HCT116 (cell line): ENCODE data around the gene INHBE. TPM values are rescaled to one million over a fixed set of nuclear protein-coding genes. Genes with fewer than 3 reads are reported as not detected.

ENCODE experiments used
- ATAC-seq: fragments of 200-7000 bp; cut with Tn5 transposase; 2 replicates; pipeline ENCODE4 v1.9.1; 2020; ENCODE audit warnings: mild to moderate bottlenecking, moderate library complexity
- BruUV-seq: library from RNA; stranded (reverse); fragments of 400-500 nt; replicated peaks from 2 replicates; lab custom pipeline; 2021; lab: Mats Ljungman, UMichigan
- CTCF ChIA-PET: fragments of 300-600 bp; sonication (Branson Sonifier 250); formaldehyde crosslinking; loops from one replicate; lab custom pipeline; 2021; ENCODE audit warnings: antibody characterized with exemption; lab: Charles Lee
- POLR2A ChIA-PET: fragments of 300-600, 350-600 bp; sonication (Branson Sonifier 250); formaldehyde crosslinking; loops from one replicate; lab custom pipeline; 2021; ENCODE audit warnings: antibody characterized with exemption; lab: Charles Lee
- RAD21 ChIA-PET, 2 experiments: fragments of 300-600 bp; sonication (Branson Sonifier 250); formaldehyde crosslinking; loops; one replicate each; lab custom pipeline; 2023; ENCODE audit warnings: low total read pairs in 2 of 2; ENCODE audit not compliant: uncharacterized antibody in 2 of 2, unreplicated experiment in 2 of 2, low non-redundant PET in 1 of 2; lab: Charles Lee
- DNase-seq: peaks from one replicate; pipeline ENCODE4 v3.0.0-alpha.2; 2010; ENCODE audit warnings: low read depth, low spot score
- H2AFZ ChIP-seq: fragments of 200-600 bp; shearing (Covaris generic), sonication (generic); 2 replicates; pipeline ENCODE4 v1.6.1; 2017; ENCODE audit warnings: low read depth, mixed run types, mixed read lengths, antibody characterized with exemption, low read length; ENCODE audit not compliant: poor library complexity, severe bottlenecking
- H3K27ac ChIP-seq: 2 replicates; pipeline ENCODE4 v1.5.1; 2012; ENCODE audit warnings: low read depth, low read length
- H3K27me3 ChIP-seq: fragments of 200-600 bp; sonication (generic); 2 replicates; pipeline ENCODE4 v1.6.1; 2016; ENCODE audit warnings: mixed run types, low read length, mixed read lengths; ENCODE audit not compliant: insufficient read depth
- H3K36me3 ChIP-seq, 2 experiments: fragments of 200-500 bp in 1 of 2; fragments of 200-600 bp in 1 of 2; sonication (Bioruptor generic) in 1 of 2; sonication (generic) in 1 of 2; 2 replicates each; pipeline versions ENCODE4 v1.5.1 to v1.6.1; 2014 to 2016; ENCODE audit warnings: low read length in 2 of 2, inconsistent platforms in 1 of 2, mixed read lengths in 1 of 2, mixed run types in 1 of 2; ENCODE audit not compliant: insufficient read depth in 2 of 2, control insufficient read depth in 1 of 2
- H3K4me1 ChIP-seq, 2 experiments: fragments of 200-600 bp in 1 of 2; sonication (generic) in 1 of 2; 2 replicates each; pipeline versions ENCODE4 v1.5.1 to v1.6.1; 2012 to 2017; ENCODE audit warnings: low read length in 2 of 2, inconsistent platforms in 1 of 2, mild to moderate bottlenecking in 1 of 2, mixed read lengths in 1 of 2, mixed run types in 1 of 2, moderate library complexity in 1 of 2; ENCODE audit not compliant: insufficient read depth in 2 of 2, control insufficient read depth in 1 of 2
- H3K4me2 ChIP-seq: fragments of 200-600 bp; sonication (generic); 2 replicates; pipeline ENCODE4 v1.6.1; 2017; ENCODE audit warnings: mixed run types, low read length, mixed read lengths
- H3K4me3 ChIP-seq, 2 experiments: fragments of 200-600 bp in 1 of 2; sonication (generic) in 1 of 2; replicated peaks in 1 of 2; 2 replicates each; pipeline ENCODE4 v1.5.1; 2011 to 2016; ENCODE audit warnings: low read length in 2 of 2, control low read depth in 1 of 2, low read depth in 1 of 2, mild to moderate bottlenecking in 1 of 2, mixed read lengths in 1 of 2, mixed run types in 1 of 2
- H3K79me2 ChIP-seq: fragments of 200-600 bp; sonication (generic); 2 replicates; pipeline ENCODE4 v1.6.1; 2017; ENCODE audit warnings: mild to moderate bottlenecking, mixed run types, low read length, moderate library complexity, mixed read lengths; ENCODE audit not compliant: insufficient read depth
- H3K9ac ChIP-seq: fragments of 200-600 bp; sonication (generic); 2 replicates; pipeline ENCODE4 v1.6.1; 2016; ENCODE audit warnings: low read length, mixed read lengths
- H3K9me2 ChIP-seq: fragments of 200-600 bp; sonication (generic), shearing (Covaris generic); 2 replicates; pipeline ENCODE4 v1.6.1; 2017; ENCODE audit warnings: mixed run types, mild to moderate bottlenecking, moderate library complexity; ENCODE audit not compliant: insufficient read depth
- H3K9me3 ChIP-seq, 2 experiments: fragments of 200-500 bp in 1 of 2; fragments of 200-600 bp in 1 of 2; sonication (Bioruptor generic) in 1 of 2; sonication (generic) in 1 of 2; 2 replicates each; pipeline ENCODE4 v1.6.1; 2014 to 2017; ENCODE audit warnings: low read length in 2 of 2, mixed read lengths in 2 of 2, inconsistent platforms in 1 of 2, low read depth in 1 of 2, mild to moderate bottlenecking in 1 of 2, mixed run types in 1 of 2, moderate library complexity in 1 of 2; ENCODE audit not compliant: control insufficient read depth in 1 of 2, insufficient read depth in 1 of 2
- H4K20me1 ChIP-seq: fragments of 200-600 bp; sonication (generic), shearing (Covaris generic); 2 replicates; pipeline ENCODE4 v1.6.1; 2017; ENCODE audit warnings: mixed run types, mild to moderate bottlenecking, moderate library complexity; ENCODE audit not compliant: insufficient read depth
- CBX3 ChIP-seq: IDR thresholded peaks from 2 replicates; pipeline ENCODE4 v1.6.1; 2012; ENCODE audit warnings: low read depth
- CTCF ChIP-seq, 3 experiments: fragments of 200-600 bp in 1 of 3; sonication (generic) in 1 of 3; IDR thresholded peaks in 2 of 3; conservative IDR thresholded peaks in 1 of 3; 2 replicates each; pipeline ENCODE4 v1.5.1; 2012 to 2017; ENCODE audit warnings: low read depth in 2 of 3, low read length in 2 of 3, antibody characterized with exemption in 1 of 3, borderline replicate concordance in 1 of 3, control low read depth in 1 of 3, mild to moderate bottlenecking in 1 of 3, mixed read lengths in 1 of 3, mixed run types in 1 of 3, moderate library complexity in 1 of 3; ENCODE audit not compliant: insufficient read depth in 1 of 3
- EZH2 ChIP-seq: fragments of 200-600 bp; sonication (generic); IDR thresholded peaks from 2 replicates; pipeline ENCODE4 v1.6.1; 2017; ENCODE audit warnings: antibody characterized with exemption, mixed run types
- FOSL1 ChIP-seq: IDR thresholded peaks from 2 replicates; pipeline ENCODE4 v1.6.1; 2012; ENCODE audit warnings: low read depth
- JUND ChIP-seq: IDR thresholded peaks from 2 replicates; pipeline ENCODE4 v1.6.1; 2012
- POLR2AphosphoS5 ChIP-seq: IDR thresholded peaks from 2 replicates; pipeline ENCODE4 v1.6.1; 2011; ENCODE audit warnings: mild to moderate bottlenecking, low read depth, low read length, moderate library complexity
- RAD21 ChIP-seq: IDR thresholded peaks from 2 replicates; pipeline ENCODE4 v1.6.1; 2012; ENCODE audit warnings: low read depth, mild to moderate bottlenecking
- SP1 ChIP-seq: IDR thresholded peaks from 2 replicates; pipeline ENCODE4 v1.6.1; 2012; ENCODE audit warnings: low read depth
- TCF7L2 ChIP-seq: IDR thresholded peaks from 2 replicates; pipeline ENCODE4 v1.7.0; 2011; ENCODE audit warnings: borderline replicate concordance, inconsistent platforms; ENCODE audit not compliant: insufficient read depth, insufficient read length; ENCODE audit errors: extremely low read depth
- YY1 ChIP-seq: IDR thresholded peaks from 2 replicates; pipeline ENCODE4 v1.6.1; 2011; ENCODE audit warnings: low read length, low read depth, moderate library complexity, mild to moderate bottlenecking; ENCODE audit not compliant: insufficient replicate concordance; ENCODE audit errors: extremely low read depth
- ZBTB33 ChIP-seq: IDR thresholded peaks from 2 replicates; pipeline ENCODE4 v1.6.1; 2011; ENCODE audit warnings: mild to moderate bottlenecking, low read length, moderate library complexity; ENCODE audit not compliant: insufficient replicate concordance; ENCODE audit errors: extremely low read depth
- intact Hi-C: fragments of 100-400 bp; cut with micrococcal nuclease; formaldehyde crosslinking; loops from 2 replicates; pipeline ENCODE4 v1.10.0; 2022
- total RNA-seq: library from RNA; stranded (reverse); gene quantifications from one replicate; pipeline ENCODE4 v1.2.1, GENCODE V29; 2021; ENCODE audit not compliant: unreplicated experiment
- TF ChIP-seq, protein P1 (sequence below): IDR thresholded peaks from 2 replicates; pipeline ENCODE4 v1.6.1; 2012

INHBE gene
- total RNA-seq, 1 experiment from 2014 or later: 0.89 TPM

- no peaks in the 10 kb centered on the region for H3K9me2 ChIP-seq
- ChIA-PET POLR2A (no interaction called here), RAD21 (no interaction called here), CTCF (no interaction called here)
- H3K4me1 ChIP-seq: no peaks in the 10 kb centered on the region
- no peak for ATAC-seq
- DNase-seq: no peak
- H3K27ac ChIP-seq: no peak overlapping the region
- intact Hi-C loops: no loop called here
- H3K4me2 ChIP-seq: no peak overlapping the region
- H3K27me3 ChIP-seq: no peaks in the 10 kb centered on the region
- no peak for TF ChIP-seq YY1
- TF ChIP-seq, protein P1, sequence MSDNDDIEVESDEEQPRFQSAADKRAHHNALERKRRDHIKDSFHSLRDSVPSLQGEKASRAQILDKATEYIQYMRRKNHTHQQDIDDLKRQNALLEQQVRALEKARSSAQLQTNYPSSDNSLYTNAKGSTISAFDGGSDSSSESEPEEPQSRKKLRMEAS: no peak
- no peak for TF ChIP-seq ZBTB33
- TF ChIP-seq JUND: no peak
- no peak for TF ChIP-seq CTCF (IDR thresholded peaks at IDR 0.05 in 2 of 3, conservative IDR thresholded peaks at IDR 0.05 in 1 of 3; ENCODE audit: borderline replicate concordance in 1 of 3, insufficient read depth in 1 of 3, low read depth in 2 of 3, low read length in 2 of 3)
- no peak for TF ChIP-seq RAD21
- TF ChIP-seq EZH2: no peak
- TF ChIP-seq FOSL1: no peak
- no peak for TF ChIP-seq SP1
- TF ChIP-seq CBX3: no peak
- no peak for TF ChIP-seq TCF7L2
- no peak for TF ChIP-seq POLR2AphosphoS5
- peaks cover 0 to 8% of the 10 kb centered on the region in 2 experiments; a peak in 1 of 4 replicates for H3K9me3 ChIP-seq
- BruUV-seq: no TSS peak
- no peak overlapping the region for H3K4me3 ChIP-seq
- no peaks in the 10 kb centered on the region for H4K20me1 ChIP-seq
- H2AFZ ChIP-seq: no peak overlapping the region
- no peaks in the 10 kb centered on the region for H3K36me3 ChIP-seq
- H3K79me2 ChIP-seq: no peaks in the 10 kb centered on the region
- H3K9ac ChIP-seq: no peak overlapping the region
Observed at GRCh38 chr12:57438400-57438799, 16.7 kb upstream of the INHBE start.
